ENCODE measurements around the gene NHSL2. TPM values are rescaled to one million over a fixed set of nuclear protein-coding genes. Genes with fewer than 3 reads are reported as not detected.

Gene NHSL2
- polyA plus RNA-seq, 3 donors: 16.6 to 39.8 (median 22.8) TPM

DNA sequence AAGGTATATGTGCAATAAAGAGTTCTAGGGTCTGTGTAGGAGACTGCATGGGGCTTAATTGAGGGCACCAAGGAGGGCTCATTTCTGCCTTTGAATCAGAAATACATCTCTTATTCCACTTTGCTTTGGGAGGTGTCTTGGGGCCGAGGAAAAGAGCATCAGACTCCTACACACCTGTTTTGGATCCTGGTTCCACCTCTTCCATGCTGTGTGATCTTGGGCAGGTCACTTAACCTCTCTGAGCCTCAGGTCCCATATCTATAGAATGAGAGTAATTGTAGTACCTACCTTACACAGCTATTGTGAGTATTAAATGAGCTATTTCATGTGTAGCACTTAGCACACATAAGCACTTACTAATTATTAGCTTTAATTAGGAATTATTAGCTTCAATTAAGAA is 120.5 kb downstream of the NHSL2 start:
- Mint-ChIP-seq H3K4me3 (no peak overlapping the region), H3K4me1 (peaks cover 5% of the 10 kb centered on the region), H3K27ac (no peak overlapping the region), H3K27me3 (ENCODE audit: low read depth in 3 of 3) (peaks cover 2 to 18% (median 2%) of the 10 kb centered on the region in 3 donors), H3K36me3 (no peaks in the 10 kb centered on the region), H3K9me3 (peaks cover 0 to 2% (median 0%) of the 10 kb centered on the region in 7 donors)
- Histone ChIP-seq H3K9me3 (replicated peaks in 1 of 2; ENCODE audit: control insufficient read depth in 1 of 2, insufficient read depth in 1 of 2, low read length in 2 of 2) (no peaks in the 10 kb centered on the region), H3K9ac (ENCODE audit: insufficient read depth, low read length, poor library complexity, severe bottlenecking) (no peak overlapping the region), H3K27ac (ENCODE audit: low read depth in 1 of 2, low read length in 2 of 2) (no peak overlapping the region), H4K20me1 (ENCODE audit: insufficient read depth, low read length) (no peaks in the 10 kb centered on the region), H3K4me1 (ENCODE audit: control insufficient read depth in 1 of 2, insufficient read depth in 2 of 2, low read length in 2 of 2) (no peaks in the 10 kb centered on the region), H2AFZ (ENCODE audit: insufficient read depth, low read depth, low read length, poor library complexity, severe bottlenecking) (no peak overlapping the region), H3K79me2 (ENCODE audit: insufficient read depth, low read length) (no peaks in the 10 kb centered on the region), H3K36me3 (replicated peaks in 1 of 2; ENCODE audit: control insufficient read depth in 1 of 2, insufficient read depth in 2 of 2, low read length in 2 of 2) (no peaks in the 10 kb centered on the region), H3K27me3 (ENCODE audit: control insufficient read depth in 2 of 2, insufficient read depth in 2 of 2, low read length in 2 of 2) (no peaks in the 10 kb centered on the region), H3K4me2 (replicated peaks; ENCODE audit: extremely low read depth, low read length, poor library complexity, severe bottlenecking) (no peak overlapping the region), H3K4me3 (replicated peaks in 1 of 3; ENCODE audit: low read depth in 2 of 3, low read length in 3 of 3) (no peak overlapping the region)
- TF ChIP-seq, protein P1, sequence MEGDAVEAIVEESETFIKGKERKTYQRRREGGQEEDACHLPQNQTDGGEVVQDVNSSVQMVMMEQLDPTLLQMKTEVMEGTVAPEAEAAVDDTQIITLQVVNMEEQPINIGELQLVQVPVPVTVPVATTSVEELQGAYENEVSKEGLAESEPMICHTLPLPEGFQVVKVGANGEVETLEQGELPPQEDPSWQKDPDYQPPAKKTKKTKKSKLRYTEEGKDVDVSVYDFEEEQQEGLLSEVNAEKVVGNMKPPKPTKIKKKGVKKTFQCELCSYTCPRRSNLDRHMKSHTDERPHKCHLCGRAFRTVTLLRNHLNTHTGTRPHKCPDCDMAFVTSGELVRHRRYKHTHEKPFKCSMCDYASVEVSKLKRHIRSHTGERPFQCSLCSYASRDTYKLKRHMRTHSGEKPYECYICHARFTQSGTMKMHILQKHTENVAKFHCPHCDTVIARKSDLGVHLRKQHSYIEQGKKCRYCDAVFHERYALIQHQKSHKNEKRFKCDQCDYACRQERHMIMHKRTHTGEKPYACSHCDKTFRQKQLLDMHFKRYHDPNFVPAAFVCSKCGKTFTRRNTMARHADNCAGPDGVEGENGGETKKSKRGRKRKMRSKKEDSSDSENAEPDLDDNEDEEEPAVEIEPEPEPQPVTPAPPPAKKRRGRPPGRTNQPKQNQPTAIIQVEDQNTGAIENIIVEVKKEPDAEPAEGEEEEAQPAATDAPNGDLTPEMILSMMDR (IDR thresholded peaks at IDR 0.05): no peak
- DNase-seq: no peak
- intact Hi-C loops (cut with micrococcal nuclease): no loop called here
- WGBS (ENCODE audit: insufficient coverage): no CpG with 5 or more reads among the region's 1 CpG

DNA sequence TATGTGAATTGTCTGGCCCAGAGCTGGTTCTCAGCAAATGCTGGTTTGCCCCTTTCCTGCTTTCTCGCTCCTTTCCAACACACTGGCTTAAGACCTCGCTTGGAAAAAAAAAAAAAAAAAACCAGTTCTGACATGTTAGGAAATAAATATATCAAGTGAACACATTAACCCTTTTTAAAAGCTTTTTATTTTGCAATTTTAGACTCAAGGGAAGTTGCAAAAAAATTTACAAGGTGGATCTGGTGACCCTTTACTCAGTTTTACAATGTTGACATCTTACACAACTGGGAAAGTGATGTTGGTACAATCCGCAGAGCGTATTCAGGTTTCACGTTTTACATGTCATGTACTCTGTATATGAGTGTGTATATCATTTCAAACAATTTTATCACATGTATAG is 121.0 kb downstream of the NHSL2 start:
- H3K27ac ChIP-seq (ENCODE audit: low read depth in 1 of 2, low read length in 2 of 2): no peak overlapping the region
- no peaks in the 10 kb centered on the region for H3K4me1 ChIP-seq (ENCODE audit: control insufficient read depth in 1 of 2, insufficient read depth in 2 of 2, low read length in 2 of 2)
- no CpG with 5 or more reads among the region's 5 CpGs for WGBS (ENCODE audit: insufficient coverage)
- Mint-ChIP-seq H3K27ac (no peak overlapping the region), H3K27me3 (ENCODE audit: low read depth in 3 of 3) (peaks cover 0 to 16% (median 2%) of the 10 kb centered on the region in 3 donors), H3K9me3 (peaks cover 0 to 3% (median 2%) of the 10 kb centered on the region in 7 donors), H3K4me3 (no peak overlapping the region), H3K36me3 (no peaks in the 10 kb centered on the region), H3K4me1 (peaks cover 4% of the 10 kb centered on the region)
- H3K9me3 ChIP-seq (replicated peaks in 1 of 2; ENCODE audit: control insufficient read depth in 1 of 2, insufficient read depth in 1 of 2, low read length in 2 of 2): no peaks in the 10 kb centered on the region
- H3K4me3 ChIP-seq (replicated peaks in 1 of 3; ENCODE audit: low read depth in 2 of 3, low read length in 3 of 3): no peak overlapping the region
- H2AFZ ChIP-seq (ENCODE audit: insufficient read depth, low read depth, low read length, poor library complexity, severe bottlenecking): no peak overlapping the region
- no peaks in the 10 kb centered on the region for H3K79me2 ChIP-seq (ENCODE audit: insufficient read depth, low read length)
- no peak for DNase-seq
- intact Hi-C loops (cut with micrococcal nuclease): no loop called here
- no peak overlapping the region for H3K9ac ChIP-seq (ENCODE audit: insufficient read depth, low read length, poor library complexity, severe bottlenecking)
- no peaks in the 10 kb centered on the region for H3K36me3 ChIP-seq (replicated peaks in 1 of 2; ENCODE audit: control insufficient read depth in 1 of 2, insufficient read depth in 2 of 2, low read length in 2 of 2)
- TF ChIP-seq, protein P1 (IDR thresholded peaks at IDR 0.05): no peak
- H3K27me3 ChIP-seq (ENCODE audit: control insufficient read depth in 2 of 2, insufficient read depth in 2 of 2, low read length in 2 of 2): no peaks in the 10 kb centered on the region
- H3K4me2 ChIP-seq (replicated peaks; ENCODE audit: extremely low read depth, low read length, poor library complexity, severe bottlenecking): no peak overlapping the region
- no peaks in the 10 kb centered on the region for H4K20me1 ChIP-seq (ENCODE audit: insufficient read depth, low read length)
